ENCODE data around the gene ARHGEF38. TPM values are rescaled to one million over a fixed set of nuclear protein-coding genes. Genes with fewer than 3 reads are reported as not detected.

The ARHGEF38 gene
- polyA plus RNA-seq, 6 donors from 2014 or later = not detected

DNA sequence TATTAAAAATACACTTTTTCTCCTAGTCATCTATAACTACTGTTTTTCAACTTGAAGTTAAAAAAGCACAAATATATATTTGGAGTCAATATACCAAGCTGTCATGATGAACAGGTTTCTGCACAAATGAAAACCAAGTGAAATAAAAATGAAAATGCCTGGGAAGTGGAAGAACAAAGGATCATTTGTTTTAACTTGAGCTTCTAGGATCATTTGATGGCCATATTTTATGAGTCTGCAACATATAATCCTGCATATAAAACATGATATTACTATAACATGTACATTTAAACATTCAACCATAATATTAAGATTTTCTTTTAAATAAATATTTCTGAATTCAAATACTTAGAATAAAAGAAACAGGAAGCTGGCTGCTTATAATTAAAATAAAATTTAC is 8.5 kb upstream of the ARHGEF38 start:
- DNase-seq (no peak), ATAC-seq (ENCODE audit: low read depth in 2 of 2) (no peak)
- Mint-ChIP-seq H3K4me1 (no peaks in the 10 kb centered on the region), H3K27me3 (peaks cover 13 to 18% (median 13%) of the 10 kb centered on the region in 3 donors), H3K4me3 (no peak overlapping the region), H3K9me3 (peaks cover 0 to 8% (median 0%) of the 10 kb centered on the region in 7 donors), H3K27ac (no peak overlapping the region), H3K36me3 (no peaks in the 10 kb centered on the region)

DNA sequence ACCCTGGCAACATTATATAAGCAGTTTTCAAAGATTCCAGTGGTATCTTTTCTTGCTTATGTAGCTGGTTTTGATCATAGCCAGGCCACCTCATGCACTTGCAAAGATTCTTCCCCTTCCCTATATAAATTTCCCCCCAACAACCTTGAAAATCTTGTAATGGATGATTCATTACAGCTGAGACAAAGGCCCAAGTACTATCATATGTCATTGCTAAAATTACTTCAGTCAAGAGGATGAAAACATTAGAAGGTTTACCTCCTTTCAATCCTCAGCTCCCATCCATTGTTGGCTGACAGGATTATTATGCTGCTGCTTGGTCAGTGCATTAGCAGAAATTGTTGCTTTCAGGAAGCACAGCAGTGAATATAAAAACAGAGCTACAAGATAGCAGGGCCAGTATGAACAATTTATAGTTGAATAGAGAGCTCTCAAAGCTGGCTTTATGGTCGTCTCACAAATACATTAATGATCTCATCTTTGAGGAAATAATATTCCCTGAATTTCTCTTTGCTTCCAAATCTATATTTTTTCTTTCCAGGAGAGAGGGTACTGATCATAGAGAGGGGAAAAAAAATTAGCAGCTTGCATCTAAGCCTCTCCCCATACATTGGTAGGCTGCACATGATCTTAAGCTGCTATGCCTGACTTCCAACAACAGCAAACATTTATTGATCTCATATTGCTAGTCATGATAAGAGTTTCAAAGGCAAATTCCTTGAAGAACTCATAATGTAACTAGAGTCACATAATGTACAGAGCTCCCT is 7.7 kb upstream of the ARHGEF38 start:
- no peaks in the 10 kb centered on the region for H3K36me3 Mint-ChIP-seq
- no peaks in the 10 kb centered on the region for H3K4me1 Mint-ChIP-seq
- ATAC-seq (ENCODE audit: low read depth in 2 of 2) = no peak
- H3K27me3 Mint-ChIP-seq = peaks cover 13 to 18% (median 13%) of the 10 kb centered on the region in 3 donors
- H3K9me3 Mint-ChIP-seq = peaks cover 0 to 6% (median 0%) of the 10 kb centered on the region in 7 donors
- DNase-seq = no peak
- no peak overlapping the region for H3K4me3 Mint-ChIP-seq
- no peak overlapping the region for H3K27ac Mint-ChIP-seq

DNA sequence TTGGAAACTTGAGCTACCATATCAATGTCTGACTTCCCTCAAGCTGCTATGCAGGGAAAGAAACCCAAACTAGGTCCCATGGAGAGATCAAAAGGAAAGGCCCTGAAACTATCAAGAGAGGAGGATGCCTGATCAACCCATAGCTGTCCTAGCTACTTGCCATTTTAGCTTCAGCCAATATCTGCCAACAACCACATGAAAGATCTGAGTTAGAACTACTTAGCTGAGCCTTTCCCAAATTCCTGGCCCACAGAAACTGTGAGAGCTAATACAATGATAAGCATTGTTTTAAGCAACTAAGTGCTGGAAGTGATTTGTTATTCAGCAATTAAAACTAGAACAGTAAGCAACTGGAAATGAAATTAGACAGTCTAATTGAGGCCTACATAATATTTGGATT is 6.3 kb upstream of the ARHGEF38 start:
- no peak for DNase-seq
- no peak for ATAC-seq (ENCODE audit: low read depth in 2 of 2)
- Mint-ChIP-seq H3K4me3 (no peak overlapping the region), H3K9me3 (no peaks in the 10 kb centered on the region), H3K27ac (no peak overlapping the region), H3K4me1 (no peaks in the 10 kb centered on the region), H3K36me3 (no peaks in the 10 kb centered on the region), H3K27me3 (peaks cover 13 to 14% (median 13%) of the 10 kb centered on the region in 3 donors)

DNA sequence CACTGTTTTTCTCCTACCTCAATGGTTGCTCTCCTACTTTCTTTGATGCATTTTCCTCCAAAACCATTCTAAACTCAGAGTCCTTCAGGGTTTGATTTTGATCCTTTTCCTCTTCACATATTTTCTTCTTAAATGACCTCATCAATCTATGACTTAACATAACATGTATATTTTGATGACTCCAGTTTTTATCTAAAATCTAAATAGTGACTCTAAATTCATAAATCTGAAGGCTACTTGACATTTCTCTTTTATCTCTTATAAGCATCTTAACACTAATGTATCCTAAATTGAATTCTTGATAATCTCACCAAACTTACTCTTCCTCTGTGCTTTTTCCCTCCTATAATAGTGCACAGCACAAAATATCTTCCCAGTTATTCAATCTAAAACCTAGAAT is 4.7 kb upstream of the ARHGEF38 start:
- no peaks in the 10 kb centered on the region for H3K36me3 Mint-ChIP-seq
- no peak overlapping the region for H3K27ac Mint-ChIP-seq
- DNase-seq (no peak), ATAC-seq (ENCODE audit: low read depth in 2 of 2) (no peak)
- peaks cover 0 to 4% (median 0%) of the 10 kb centered on the region in 3 donors for H3K4me1 Mint-ChIP-seq
- H3K4me3 Mint-ChIP-seq = no peak overlapping the region
- H3K27me3 Mint-ChIP-seq = peaks cover 6 to 13% (median 8%) of the 10 kb centered on the region in 3 donors
- H3K9me3 Mint-ChIP-seq = no peaks in the 10 kb centered on the region

DNA sequence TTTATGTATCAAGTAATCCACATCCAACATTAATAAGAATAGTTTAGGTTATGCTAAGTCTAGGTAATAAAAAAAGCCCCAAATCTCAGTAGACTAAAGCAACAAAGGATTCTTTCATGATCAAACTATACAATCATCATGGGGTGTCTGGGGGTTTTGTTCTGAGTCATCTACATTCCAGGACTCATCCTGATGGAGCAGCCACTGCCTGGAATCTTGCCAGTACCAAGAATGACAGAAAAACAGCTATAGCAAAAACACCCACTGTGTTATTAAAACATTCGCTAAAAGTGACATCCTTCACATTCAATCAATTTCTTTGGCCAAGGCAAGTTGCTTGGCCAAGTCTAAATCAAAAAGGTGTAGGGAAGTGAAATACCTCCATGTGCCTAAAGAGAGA is 3.9 kb upstream of the ARHGEF38 start:
- Mint-ChIP-seq H3K27ac (no peak overlapping the region), H3K4me3 (no peak overlapping the region), H3K9me3 (no peaks in the 10 kb centered on the region), H3K36me3 (no peaks in the 10 kb centered on the region), H3K27me3 (peaks cover 8 to 13% (median 10%) of the 10 kb centered on the region in 3 donors), H3K4me1 (peaks cover 0 to 4% (median 0%) of the 10 kb centered on the region in 3 donors)
- no peak for ATAC-seq (ENCODE audit: low read depth in 2 of 2)
- DNase-seq = no peak

DNA sequence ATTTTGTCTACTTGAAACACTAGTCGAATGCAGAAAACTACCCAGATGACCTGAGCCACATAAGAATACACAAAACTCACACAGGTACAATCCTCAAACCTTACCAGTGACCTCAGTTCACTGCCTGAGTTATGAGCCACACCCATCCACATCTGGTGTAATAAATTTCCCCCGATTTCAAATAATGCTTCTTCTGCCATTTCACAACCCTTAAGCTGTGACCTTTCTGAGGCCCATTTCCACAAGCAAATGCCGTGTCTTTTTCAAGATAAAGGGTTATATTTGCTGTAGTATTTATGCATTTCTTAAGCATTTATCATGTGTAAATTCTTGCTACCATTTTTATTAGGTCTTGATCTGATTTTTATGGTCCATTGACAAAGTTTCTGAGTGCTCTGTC is 1.8 kb upstream of the ARHGEF38 start:
- peaks cover 4 to 13% (median 7%) of the 10 kb centered on the region in 3 donors for H3K27me3 Mint-ChIP-seq
- DNase-seq = no peak
- H3K4me3 Mint-ChIP-seq = no peak overlapping the region
- no peaks in the 10 kb centered on the region for H3K36me3 Mint-ChIP-seq
- H3K9me3 Mint-ChIP-seq = no peaks in the 10 kb centered on the region
- no peak overlapping the region for H3K27ac Mint-ChIP-seq
- no peak for ATAC-seq (ENCODE audit: low read depth in 2 of 2)
- H3K4me1 Mint-ChIP-seq = peaks cover 0 to 4% (median 0%) of the 10 kb centered on the region in 3 donors

DNA sequence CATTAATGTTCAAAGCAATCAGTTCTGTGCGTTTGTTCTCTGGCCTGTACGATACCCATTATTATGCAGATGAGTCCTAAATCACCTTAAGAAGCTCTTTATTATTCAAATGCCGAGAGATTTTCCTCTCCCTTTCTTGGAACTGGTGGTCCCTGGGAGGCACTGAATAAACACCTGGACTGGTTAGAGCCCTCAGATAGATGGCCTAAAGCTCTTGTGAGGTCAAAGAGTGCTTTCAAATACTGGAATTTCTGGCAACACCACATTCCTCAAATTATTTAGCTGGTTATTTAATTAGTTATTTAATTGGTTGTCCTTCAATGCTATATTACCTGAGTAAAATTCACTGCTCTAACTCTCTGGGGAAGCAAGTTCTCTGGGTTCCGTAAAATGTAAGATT is 3.0 kb downstream of the ARHGEF38 start:
- Mint-ChIP-seq H3K36me3 (no peaks in the 10 kb centered on the region), H3K4me1 (peaks cover 0 to 4% (median 0%) of the 10 kb centered on the region in 3 donors), H3K4me3 (no peak overlapping the region), H3K9me3 (no peaks in the 10 kb centered on the region), H3K27ac (no peak overlapping the region), H3K27me3 (peaks cover 0 to 15% (median 4%) of the 10 kb centered on the region in 3 donors)
- no peak for DNase-seq
- ATAC-seq (ENCODE audit: low read depth in 2 of 2) = no peak

DNA sequence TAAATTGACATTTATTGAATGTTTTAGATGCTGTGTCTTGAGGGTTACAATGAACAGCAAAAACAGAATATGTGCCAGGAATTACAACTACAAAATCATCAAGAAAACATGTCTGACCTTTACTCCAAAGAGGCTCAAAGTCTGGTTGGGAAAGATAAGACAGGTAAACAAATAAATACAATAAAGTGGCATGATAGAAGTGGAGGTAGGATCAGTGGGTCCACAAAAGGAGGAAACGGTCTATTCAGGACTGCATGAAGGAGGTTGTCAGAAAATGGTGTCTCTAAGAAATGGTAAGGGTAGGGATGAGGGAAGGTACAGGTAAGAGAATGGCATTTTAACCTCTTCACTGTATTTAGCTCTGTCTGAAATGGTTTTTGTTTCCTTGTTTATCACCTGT is 3.8 kb downstream of the ARHGEF38 start:
- no peak overlapping the region for H3K27ac Mint-ChIP-seq
- H3K9me3 Mint-ChIP-seq = no peaks in the 10 kb centered on the region
- DNase-seq (no peak), ATAC-seq (ENCODE audit: low read depth in 2 of 2) (no peak)
- H3K4me3 Mint-ChIP-seq = no peak overlapping the region
- no peaks in the 10 kb centered on the region for H3K36me3 Mint-ChIP-seq
- H3K27me3 Mint-ChIP-seq = peaks cover 0 to 15% (median 4%) of the 10 kb centered on the region in 3 donors
- peaks cover 0 to 4% (median 0%) of the 10 kb centered on the region in 3 donors for H3K4me1 Mint-ChIP-seq

DNA sequence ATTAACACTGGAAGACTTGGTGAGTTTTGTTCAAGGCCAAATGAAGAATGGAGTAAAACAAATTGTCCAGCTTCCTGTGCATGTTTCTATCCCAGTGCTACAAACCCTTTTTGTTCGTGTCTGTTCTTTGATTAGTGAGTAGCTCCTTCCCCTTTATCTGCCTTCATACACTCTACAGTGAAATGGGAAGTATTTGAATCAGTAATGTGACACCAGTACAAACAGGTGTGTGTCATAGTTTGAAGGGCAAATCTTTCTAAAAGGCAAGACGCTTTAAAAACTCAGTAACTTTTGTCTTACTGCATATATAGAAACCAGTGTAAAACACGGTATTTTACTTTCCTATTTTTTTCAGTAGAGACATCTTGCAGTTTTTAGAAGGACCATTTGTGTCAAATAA is 5.9 kb downstream of the ARHGEF38 start:
- Mint-ChIP-seq H3K4me3 (no peak overlapping the region), H3K4me1 (no peaks in the 10 kb centered on the region), H3K36me3 (no peaks in the 10 kb centered on the region), H3K9me3 (no peaks in the 10 kb centered on the region), H3K27ac (no peak overlapping the region), H3K27me3 (peaks cover under 1 to 15% (median 10%) of the 10 kb centered on the region in 3 donors)
- DNase-seq (no peak), ATAC-seq (ENCODE audit: low read depth in 2 of 2) (no peak)

DNA sequence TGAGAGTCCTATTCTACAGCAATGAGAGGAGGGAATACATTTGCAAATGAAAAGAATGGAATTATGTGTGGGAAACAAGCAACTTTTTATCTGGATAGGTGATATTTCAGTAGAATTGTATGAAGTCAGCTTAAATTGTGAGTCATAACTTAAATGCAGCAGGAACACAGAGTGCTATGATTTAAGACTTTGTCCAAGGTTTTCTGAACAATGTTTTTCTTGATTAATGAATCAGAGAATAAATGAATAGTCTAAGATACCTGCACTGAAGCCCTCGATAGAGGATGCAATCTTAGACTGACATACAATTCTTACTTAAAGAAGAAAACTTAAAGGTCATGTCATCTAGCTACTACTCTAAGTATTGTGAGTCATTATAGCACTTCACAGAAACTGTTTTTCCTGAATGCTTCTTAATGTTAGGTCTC is 8.0 kb downstream of the ARHGEF38 start:
- H3K27ac Mint-ChIP-seq = no peak overlapping the region
- H3K4me1 Mint-ChIP-seq = no peaks in the 10 kb centered on the region
- no peaks in the 10 kb centered on the region for H3K9me3 Mint-ChIP-seq
- peaks cover 0 to 10% (median 8%) of the 10 kb centered on the region in 3 donors for H3K27me3 Mint-ChIP-seq
- ATAC-seq (ENCODE audit: low read depth in 2 of 2) (no peak), DNase-seq (no peak)
- H3K4me3 Mint-ChIP-seq = no peak overlapping the region
- no peaks in the 10 kb centered on the region for H3K36me3 Mint-ChIP-seq

DNA sequence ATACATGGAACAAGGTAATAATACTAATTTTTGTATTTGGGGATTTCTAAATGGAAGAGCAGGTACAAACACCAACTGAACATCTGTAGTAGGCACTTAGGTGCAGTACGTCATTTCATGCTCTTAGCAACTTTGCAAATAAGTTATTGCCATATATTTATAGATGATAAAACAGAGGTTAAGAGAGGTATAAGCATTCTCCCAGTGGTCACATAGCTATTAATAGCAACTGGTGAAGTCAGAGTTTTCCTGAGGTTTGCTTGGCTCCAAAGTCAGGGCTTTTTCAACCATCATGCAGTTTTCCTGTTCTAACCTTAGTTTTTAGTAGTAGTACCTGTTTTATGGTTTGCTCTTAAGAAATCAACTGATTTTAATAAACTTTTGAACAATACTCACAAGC is 10.9 kb downstream of the ARHGEF38 start:
- Mint-ChIP-seq H3K4me3 (no peak overlapping the region), H3K4me1 (no peaks in the 10 kb centered on the region), H3K27me3 (peaks cover 5 to 10% (median 7%) of the 10 kb centered on the region in 3 donors), H3K27ac (no peak overlapping the region), H3K9me3 (no peaks in the 10 kb centered on the region), H3K36me3 (no peaks in the 10 kb centered on the region)
- DNase-seq (no peak), ATAC-seq (ENCODE audit: low read depth in 2 of 2) (no peak)

DNA sequence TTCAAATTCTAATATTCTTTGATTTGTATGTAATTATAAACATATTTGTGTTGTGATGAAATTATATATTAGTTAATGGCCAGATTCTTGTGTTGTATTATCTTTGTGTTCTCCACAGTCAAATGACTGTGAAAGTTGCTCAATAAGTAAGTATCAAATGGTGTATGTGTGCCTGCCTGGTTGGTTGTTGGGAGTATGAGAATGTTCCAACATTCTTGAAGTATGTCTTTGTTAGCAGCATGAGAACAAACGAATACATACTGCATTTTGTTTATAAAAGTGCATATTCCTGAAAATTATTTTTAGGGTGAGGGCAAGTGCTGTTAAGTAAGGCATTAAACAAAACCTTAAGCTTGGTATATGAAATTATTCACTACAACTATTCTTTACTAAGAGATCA is 16.2 kb downstream of the ARHGEF38 start:
- ATAC-seq (ENCODE audit: low read depth in 2 of 2) (no peak), DNase-seq (no peak)
- H3K4me3 Mint-ChIP-seq = no peak overlapping the region
- H3K27me3 Mint-ChIP-seq = peaks cover 0 to 5% (median 0%) of the 10 kb centered on the region in 3 donors
- no peaks in the 10 kb centered on the region for H3K4me1 Mint-ChIP-seq
- H3K27ac Mint-ChIP-seq = no peak overlapping the region
- peaks cover 0 to 6% (median 0%) of the 10 kb centered on the region in 7 donors for H3K9me3 Mint-ChIP-seq
- H3K36me3 Mint-ChIP-seq = no peaks in the 10 kb centered on the region

DNA sequence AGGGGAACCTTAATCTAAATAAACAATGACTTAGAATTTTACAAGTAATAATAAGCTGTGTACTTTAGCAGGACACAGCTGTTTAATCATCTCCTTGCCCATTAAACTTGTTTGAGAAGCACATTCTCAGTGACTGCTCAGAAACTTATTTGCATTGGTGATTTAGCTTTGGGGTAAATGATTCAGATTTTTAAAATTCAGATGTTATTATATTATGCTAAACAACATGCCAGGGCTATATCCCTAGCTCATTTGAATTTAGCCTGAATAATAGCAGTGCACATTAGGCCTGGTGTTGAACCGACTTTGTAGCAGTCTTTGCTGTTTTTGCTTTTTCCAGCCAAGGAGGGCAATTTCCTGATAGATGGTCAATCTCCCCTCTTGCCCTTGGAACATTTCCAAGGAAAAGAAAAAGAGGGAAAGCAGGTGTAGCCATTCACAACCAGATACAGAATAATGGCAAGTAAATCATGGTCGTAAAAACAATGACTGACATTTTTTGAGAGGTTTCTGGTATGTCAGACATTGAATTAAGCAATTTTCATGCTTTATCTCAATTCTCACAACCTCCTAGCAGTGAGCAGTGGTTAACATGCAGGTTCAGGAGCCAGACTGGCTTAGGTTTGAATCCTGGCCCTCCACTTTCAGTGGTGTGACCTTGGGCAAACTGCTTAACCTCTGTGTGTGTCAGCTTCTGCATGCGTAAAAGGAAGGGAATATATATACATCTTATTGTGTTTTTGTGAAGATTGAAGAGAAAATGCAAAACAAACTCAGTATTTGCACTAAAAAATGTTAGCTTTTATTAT is 16.8 kb downstream of the ARHGEF38 start:
- Mint-ChIP-seq H3K27ac (no peak overlapping the region), H3K4me1 (no peaks in the 10 kb centered on the region), H3K36me3 (no peaks in the 10 kb centered on the region), H3K27me3 (peaks cover 0 to 5% (median 0%) of the 10 kb centered on the region in 3 donors), H3K9me3 (peaks cover 0 to 6% (median 0%) of the 10 kb centered on the region in 7 donors), H3K4me3 (no peak overlapping the region)
- no peak for DNase-seq
- ATAC-seq (ENCODE audit: low read depth in 2 of 2) = no peak

DNA sequence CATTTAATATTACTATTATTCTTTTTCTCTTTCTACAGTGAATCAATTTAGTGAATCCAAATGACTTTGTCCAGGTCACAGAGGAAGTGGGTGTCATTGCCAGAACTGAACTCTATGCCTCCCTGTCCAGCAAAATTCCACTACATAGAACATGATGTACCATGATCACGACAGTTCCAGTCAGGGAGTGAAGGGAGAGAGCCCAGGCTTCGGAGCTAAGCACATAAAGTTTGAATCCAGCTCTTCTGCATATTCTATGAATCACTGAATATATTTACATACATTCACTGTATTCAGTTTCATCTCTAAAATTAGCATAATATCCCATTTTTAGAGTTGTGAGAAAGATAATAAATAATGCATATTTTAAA is 17.4 kb downstream of the ARHGEF38 start:
- peaks cover 0 to 6% (median 0%) of the 10 kb centered on the region in 7 donors for H3K9me3 Mint-ChIP-seq
- H3K27ac Mint-ChIP-seq = no peak overlapping the region
- H3K4me3 Mint-ChIP-seq = no peak overlapping the region
- H3K4me1 Mint-ChIP-seq = no peaks in the 10 kb centered on the region
- no peaks in the 10 kb centered on the region for H3K36me3 Mint-ChIP-seq
- DNase-seq (no peak), ATAC-seq (ENCODE audit: low read depth in 2 of 2) (no peak)
- peaks cover 0 to 5% (median 0%) of the 10 kb centered on the region in 3 donors for H3K27me3 Mint-ChIP-seq

Data from naive B cell (primary cell).